NCI-H1694 (cell line): ENCODE data around the gene PSMB2.

Experiments used
- DNase-seq: peaks from one replicate; lab custom pipeline; 2025; lab: John Stamatoyannopoulos, UW

The PSMB2 gene

DNA sequence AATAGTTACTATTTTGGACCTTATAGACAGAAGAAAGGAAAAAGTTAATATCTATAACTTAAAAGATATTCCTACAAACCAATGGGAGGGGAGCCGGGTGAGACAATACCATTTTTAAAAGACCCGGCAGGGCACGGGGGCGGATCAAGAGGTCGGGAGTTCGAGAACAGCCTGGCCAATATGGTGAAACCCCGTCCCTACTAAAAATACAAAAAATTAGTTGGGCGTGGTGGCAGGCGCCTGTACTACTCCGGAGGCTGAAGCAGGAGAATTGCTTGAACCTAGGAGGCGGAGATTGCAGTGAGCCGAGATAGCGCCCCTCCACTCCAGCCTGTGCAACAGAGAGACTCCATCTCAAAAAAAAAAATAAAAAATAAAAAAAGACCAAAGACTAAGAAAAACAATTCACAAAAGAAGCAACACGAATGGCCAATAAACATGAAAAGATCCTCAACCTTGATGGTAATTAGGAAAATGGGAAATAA lies 1.2 kb upstream of the PSMB2 start:
- no peak for DNase-seq

DNA sequence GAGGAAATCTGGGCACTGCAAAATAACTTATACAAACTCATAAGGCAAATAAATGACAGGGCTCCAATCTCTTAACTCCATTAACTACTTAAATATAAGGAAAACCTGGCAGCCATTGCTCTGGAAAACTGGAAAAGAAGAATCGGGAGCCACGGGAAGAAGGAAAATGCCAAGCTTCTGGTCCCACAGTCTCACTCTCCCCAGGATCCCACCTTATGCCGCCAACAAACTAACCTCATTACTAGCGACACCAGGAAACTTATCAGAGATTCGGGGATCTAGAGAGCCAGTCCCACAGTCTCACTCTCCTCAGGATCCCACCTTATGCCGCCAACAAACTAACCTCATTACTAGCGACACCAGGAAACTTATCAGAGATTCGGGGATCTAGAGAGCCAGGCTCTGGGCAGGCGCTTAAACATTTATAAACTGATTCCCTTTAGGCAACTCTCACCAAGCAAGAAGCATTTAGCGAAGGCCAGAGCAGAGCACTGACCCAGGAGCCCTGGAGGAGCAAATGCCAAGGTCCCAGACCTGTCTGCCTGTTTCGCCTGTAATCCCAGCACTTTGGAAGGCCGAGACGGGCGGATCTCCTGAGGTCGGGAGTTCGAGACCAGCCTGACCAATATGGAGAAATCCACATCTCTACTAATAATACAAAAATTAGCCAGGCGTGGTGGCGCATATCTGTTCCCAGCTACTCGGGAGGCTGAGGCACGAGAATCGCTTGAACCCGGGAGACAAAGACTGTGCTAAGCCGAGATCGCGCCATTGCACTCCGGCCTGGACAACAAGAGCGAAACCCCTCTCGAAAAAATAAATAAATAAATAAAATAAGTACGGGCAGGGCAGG lies 720 bp downstream of the PSMB2 start:
- no peak for DNase-seq

DNA sequence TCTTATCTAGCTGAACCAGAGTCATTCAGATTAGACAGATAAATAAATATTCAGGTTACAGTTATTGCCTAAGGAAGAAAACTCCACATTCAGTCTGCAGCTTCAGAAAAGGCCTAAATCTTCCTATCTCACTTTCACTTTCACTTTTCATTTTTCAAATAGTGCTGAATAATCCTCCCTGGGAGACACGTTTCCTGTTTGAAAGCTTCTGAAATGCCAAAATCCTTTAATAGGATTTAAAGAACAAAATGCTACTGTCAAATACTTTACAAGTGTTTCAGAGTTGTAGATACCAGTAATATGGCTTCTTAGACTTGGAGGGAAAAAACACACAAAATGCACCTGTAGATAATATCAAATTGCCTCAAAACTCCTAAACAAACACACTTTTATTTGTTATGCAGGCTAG lies 3.9 kb downstream of the PSMB2 start:
- DNase-seq = no peak

DNA sequence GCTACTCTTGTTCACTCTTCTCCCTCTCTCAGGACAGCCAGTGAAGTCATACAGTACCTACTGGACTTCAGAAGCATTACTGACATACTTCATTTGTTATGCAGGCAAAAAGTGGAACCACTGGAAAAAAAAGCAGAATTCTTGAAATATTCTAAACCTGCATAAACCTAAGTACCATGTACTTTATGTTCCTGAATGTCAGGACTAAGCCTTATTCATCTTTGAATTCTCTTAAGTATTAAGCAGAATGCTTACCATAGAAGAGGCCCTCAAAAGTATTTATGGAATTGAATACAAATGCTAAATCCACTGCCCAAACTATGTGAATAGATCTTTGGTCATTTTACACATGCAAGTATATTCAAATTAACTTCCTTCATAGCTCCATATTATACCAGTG lies 7.8 kb downstream of the PSMB2 start:
- no peak for DNase-seq

DNA sequence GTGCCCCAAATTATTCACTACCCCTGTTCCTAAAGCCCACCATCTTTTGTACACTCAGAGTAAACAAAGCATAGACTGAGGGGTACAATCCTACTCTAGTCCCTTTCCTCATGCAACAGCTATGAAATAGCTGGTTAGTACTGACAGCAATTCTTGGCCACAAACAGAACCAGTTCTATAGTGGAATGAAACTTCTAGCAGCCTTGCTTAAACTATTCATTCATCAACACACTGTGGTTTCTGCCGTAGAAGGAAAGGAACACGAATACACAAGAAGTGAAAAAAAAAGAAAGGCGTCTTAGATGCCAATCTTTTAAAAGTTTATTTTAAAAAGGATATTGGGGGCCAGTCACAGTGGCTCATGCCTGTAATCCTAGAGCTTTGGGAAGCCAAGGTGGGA lies 9.9 kb downstream of the PSMB2 start:
- DNase-seq = no peak

DNA sequence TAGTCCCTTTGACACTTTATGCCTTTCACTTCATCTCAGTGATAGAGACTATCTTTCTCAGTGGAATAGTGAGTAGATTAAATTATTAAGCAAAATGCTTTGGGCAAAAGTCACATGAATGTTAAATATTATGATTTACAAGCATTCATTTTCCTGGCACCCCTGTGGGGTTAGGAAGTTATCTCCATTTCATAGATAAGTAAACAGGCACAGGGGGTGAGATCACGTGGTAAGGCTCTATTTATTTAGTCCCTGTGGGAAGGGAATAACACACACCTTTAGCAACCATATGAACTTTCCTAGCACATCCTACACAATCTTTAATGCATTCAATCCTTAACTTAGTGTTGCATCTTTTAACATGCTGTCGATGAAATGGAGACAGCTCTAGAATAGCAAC lies 12.3 kb downstream of the PSMB2 start:
- DNase-seq = no peak

DNA sequence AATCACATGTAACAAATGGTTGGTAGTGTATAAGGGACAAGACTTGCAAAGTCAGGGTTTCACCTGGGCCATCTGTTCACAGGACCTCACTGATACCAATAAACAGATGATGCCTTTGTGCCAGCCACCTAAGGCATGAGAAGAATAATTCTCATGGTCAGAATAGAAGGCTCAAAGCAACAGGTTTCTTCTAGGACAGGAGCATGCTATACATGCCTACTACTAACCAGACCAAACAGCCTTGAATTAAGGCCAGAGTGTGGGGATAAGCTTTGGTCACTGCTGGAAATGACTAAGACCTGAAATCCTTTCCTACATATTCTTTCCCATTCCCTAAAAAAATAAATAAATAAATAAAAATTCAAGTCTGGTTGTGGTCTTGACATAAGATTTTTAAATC lies 17.5 kb downstream of the PSMB2 start:
- DNase-seq = no peak

DNA sequence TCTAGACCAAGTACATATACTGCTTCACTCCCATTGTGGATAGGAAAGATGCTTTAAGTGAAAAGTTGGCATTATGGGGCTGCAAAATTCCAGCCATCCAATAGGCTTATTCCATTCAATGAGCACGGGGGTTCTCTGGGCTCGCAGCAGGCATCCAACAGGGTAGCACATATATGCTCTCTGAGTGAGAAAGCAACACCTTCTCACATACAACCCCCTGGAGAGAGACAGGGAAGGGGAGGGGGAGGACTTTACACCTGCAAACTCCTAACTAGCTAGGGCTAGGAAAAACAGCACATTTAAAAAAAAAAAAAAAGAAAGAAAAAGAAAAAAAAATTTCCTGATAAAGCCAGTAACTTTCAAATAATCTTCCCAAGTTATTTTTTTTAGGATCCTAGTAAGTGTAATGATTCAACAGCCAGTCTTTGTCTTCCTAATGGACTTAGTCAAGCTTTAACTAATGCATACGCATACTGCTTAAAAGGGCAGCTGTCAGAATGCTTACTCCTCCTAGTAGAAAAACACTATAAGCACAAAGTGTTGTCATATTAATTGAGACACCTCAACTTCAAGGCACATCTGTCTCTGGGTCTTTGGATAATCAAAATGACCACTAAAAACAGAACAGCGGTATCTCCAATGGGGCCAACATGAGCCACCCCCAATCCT lies 18.7 kb downstream of the PSMB2 start:
- no peak for DNase-seq

DNA sequence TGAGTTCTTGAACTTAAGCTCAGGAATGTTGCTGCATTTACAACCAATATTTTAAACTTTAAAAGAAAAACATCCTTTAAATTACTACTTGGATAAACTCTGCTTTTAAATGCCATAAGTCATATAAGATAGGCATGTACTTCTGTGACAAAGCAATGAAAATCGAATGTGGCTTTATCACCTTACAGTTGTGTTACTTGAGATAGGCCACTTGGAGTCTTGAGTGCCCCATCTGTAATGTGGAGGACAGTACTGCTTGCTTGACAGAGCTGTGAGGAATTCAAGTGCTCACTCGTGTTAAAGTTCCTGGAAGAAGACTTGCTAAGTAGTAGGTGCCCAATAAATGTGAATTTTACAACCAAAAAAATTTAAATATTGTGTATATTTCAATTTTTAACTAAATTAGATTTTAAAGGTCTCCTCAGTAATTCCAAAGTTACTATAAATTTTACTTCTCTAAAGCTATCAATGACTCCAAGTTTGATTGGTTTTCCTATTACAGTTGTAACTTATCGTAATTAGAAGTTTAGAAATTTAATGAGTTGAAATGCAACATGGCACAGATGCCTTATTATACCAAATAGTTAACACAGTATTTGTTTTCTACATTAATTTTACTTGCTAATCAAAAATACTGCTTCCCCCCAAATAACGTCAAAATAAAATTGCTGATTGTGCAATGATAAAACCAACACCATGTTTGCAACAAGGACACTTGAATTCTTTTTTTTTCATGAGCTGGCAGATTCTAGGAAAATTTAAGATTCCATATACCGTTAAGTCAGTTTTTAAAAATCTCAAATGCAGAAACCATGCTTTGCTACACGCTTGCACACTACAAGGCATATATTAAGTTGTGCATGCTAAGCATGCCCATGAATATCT lies 21.8 kb downstream of the PSMB2 start:
- DNase-seq = no peak

DNA sequence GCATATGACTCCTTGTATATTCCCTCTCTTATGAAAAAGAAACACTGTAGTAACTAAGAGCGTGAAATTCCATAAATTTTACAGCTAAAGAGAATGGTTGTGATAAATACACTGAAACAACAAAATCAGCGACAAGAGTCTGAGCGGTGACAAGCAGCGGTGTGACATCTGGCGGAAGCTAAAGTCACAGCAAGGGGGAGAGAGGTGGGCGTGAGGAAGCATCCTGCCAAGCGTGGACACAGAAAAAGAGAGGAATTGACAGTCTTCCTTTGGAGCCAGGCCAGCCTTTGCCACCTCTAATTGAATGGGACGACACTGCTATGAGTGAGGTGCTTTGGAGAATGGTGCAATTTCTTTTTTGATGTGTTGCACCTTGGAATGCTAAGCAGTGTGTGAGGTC lies 25.9 kb downstream of the PSMB2 start:
- no peak for DNase-seq

DNA sequence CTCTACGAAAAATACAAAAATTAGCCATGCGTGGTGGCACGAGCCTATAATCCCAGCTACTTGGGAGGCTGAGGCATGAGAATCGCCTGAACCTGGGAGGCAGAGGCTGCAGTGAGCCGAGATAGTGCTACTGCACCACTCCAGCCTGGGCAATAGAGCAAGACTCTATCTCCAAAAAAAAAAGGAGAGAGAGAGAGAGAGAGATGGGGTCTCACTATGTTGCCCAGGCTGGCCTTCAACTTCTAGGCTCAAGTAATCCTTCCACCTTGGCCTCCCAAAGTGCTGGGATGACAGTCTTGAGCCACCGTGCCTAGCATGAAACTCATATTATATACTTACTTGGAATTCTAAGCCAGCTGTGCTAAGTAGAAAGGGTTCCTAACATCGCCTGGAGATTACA lies 29.7 kb downstream of the PSMB2 start:
- no peak for DNase-seq

DNA sequence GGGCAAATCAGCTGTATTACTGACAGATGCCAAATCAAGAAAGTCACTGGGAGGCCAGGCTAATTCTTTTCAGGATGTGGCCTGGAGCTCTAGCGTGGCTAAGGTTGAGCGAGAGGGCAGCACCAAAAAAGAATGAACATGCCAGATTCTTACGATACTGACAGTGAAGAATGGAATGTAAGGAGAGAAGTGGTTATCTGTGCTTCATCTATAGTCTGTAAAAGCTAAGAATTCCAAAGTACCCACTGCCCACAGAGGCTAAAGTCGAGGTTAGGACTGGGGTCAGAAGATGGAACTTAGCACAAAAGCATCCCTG lies 35.5 kb downstream of the PSMB2 start:
- no peak for DNase-seq

DNA sequence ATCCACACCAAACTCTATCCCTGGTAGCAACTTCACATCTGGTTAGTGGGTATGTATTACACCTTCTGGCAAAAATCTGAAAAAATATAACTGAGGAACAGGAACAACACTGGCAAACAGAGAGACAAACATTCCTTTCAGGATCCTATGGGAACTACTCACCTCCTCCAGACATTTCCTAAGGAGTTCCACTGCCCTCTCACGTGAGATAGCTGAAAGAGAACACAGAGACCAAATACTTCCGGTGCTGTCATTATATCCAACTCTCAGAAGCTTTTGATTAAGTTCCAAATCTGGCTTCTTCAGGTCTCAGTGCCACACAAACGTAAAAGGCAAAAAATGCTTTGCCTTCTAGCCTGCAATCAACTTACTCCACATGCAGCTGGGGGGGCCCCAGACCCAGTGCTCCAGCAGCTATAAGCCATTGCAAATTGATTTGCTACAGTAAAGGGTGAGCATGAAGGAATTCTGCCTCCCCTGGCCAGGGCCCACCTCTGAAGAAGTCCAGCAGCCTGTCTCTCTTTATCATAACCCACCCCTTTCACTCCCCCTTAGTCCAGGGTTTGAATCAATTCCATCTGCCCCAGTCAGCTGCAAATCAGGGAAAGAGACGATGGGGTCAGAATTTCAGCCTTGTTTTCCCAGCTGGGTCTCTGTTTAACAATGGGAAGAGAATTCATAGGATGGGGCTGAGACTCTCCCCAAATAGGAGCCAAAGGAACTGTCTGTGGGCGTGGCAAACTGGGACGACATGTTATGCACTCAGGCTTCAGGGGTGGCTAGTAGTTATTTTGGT lies 36.1 kb downstream of the PSMB2 start:
- no peak for DNase-seq

DNA sequence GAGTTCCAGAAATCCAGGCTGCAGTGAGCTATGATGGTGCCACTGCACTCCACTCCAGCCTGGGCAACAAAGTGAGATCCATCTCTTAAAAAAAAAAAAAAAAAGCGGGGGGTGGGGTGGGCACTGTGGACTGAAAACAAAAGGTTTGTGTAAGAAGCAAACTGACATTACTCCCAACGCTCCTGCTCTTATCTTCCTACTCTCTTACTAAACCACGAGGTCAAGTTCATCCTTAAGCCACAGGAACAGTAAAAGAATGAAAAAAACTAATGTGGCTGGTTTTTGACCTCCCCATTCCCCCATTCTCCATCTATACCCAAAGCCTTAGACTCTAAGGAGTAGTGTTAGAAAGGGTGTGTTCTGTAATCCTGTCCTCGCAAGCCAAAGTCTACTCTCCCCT lies 37.4 kb downstream of the PSMB2 start:
- DNase-seq = no peak

DNA sequence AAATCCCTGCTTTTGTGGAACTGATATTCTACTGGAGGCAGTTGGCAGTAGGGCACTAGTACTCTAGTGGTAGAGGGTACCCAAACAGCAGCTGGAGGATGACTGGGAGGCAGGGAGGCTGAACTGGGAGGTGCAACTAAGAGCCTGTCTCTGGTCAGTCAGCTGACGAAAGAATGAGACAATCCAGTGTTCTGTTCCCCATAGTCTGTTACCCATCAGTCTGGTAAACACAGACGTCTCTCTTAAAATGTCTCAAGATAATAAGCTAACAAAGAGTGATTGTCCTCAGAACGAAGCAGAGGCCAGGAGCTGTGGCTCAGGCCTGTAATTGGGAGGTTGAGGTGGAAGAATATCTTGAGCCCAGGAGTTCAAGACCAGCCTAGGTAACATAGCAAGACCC lies 37.9 kb downstream of the PSMB2 start:
- no peak for DNase-seq

DNA sequence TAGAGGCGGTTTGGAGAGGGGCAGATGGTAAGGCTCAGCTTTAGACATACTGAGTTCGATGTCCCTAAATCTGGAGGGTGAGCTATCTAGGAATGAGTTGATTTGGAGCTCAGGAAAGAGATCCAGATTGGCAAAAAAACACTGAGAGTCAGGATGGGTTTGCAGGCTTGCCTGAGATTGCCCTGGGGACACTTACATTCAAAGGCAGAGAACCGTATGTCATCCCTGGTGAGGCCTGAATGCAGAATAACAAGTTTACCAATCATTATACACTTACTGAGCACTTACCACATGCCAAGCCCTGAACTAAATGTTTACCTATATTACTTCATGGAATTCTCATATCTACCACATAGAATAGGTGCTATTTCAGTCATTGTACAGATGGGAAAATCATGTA lies 40.7 kb downstream of the PSMB2 start:
- no peak for DNase-seq

DNA sequence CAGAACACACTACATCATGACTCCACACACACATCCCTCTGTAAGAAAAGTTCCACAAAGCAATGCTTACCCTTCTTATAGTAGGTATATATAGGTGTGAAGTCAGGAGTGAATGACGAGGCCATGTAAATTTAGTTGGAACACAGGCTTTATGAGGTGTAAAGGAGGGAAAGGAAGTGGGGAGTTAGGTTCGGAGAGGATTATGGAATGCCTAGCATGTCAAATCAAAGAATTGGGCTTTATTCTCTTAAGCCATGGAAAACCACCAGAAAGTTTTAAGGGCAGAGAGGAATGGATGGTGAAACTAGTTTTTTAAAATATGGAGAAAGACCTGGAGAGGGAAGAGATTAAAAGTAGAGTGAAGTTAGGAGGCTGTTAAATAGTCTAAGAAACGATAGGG lies 41.9 kb downstream of the PSMB2 start:
- DNase-seq = no peak

DNA sequence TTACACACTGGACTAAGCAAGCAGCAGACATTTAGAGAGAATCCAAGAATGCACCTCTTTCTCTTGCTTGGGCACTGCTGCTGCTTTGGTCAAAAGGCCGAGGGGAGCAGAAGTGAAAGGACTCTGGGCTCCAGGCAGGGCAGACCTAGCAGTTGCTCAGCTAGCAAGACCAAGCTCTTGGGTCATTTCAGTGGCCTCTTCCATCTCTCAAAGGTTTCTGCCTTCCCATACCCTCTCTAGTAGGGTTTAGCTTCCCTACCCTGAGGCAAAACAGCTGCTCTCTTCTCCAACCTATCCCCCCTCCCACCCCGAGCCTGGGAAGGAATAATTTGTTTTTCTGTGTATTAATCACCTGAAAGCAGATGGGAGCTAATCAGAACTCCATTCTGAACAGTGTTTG lies 42.4 kb downstream of the PSMB2 start:
- no peak for DNase-seq

DNA sequence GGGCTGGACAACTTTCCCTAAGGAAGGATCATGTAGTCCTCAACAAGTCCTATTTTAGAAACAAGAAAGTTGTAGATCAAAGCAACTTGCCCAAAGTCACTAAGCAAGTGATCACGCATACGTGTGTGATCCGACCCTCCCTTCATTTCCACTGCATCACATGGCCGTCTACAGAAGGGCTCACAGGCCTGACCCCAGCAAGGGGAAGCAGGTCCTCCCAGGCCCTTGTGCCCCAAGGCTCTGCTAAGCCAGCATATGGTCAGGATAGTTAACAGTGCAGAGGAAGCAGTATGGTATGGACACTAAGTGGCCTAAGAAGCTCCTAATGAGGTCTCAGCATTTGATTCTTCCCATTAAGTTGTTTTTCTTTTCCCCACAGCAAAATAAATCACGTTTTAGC lies 43.5 kb downstream of the PSMB2 start:
- DNase-seq = no peak

DNA sequence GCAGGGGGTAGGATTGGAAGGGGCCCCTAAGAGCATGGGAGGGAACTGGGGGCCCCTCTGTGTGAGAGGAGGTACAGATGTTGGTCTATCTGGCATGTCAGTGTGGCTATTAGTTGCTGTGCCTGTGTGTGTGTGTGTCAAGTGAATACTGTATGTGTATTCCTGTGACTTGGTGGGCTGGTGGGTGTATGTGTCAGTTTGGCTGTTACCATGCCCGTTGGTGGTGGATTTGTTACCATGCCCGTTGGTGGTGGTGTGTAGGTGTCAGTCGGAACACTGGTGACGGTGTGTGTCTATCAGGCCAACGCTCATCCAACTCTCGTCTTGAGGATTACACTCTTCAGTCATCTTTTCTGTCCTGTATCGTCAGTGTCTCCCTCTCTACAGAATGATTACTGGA lies 45.6 kb downstream of the PSMB2 start:
- no peak for DNase-seq

DNA sequence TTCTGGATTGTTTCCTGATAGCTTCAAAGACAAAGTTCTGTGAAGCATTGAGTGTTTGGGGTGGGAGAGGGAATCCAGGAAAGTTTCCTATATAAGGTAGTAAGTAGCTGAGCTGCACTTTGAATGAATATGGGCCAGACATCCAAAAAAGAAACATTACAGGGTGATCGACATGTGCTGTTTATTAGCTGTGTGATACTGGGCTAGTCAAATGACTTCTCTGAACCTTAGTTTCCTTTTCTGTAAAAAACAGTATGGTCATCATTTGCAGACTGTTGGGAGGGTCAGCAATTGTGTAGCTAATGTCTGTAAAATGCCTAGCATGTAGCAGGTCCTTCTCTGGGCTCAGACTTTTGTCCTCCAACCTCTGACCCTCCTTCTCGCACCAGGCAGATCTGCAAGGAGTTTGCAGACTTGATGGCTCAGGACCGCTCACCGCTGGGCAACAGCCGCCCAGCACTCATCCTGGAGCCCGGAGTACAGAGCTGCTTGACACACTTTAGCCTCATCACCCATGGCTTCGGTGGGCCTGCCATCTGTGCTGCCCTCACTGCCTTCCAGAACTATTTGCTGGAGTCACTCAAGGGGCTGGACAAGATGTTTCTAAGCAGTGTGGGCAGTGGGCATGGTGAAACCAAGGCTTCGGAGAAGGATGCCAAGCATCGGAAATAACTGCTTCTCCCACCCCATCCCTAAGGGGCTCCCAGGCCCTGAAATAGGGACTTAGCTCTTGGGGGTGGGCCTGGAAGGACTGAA lies 47.1 kb downstream of the PSMB2 start:
- DNase-seq = no peak
